Osteoblast (primary cell): ENCODE data around the gene PRKCE. TPM values are rescaled to one million over a fixed set of nuclear protein-coding genes. Genes with fewer than 3 reads are reported as not detected.

Source experiments
- DNase-seq: peaks from one replicate; pipeline ENCODE4 v3.0.0; 2011; ENCODE audit warnings: low spot score, mixed read lengths; ENCODE audit not compliant: insufficient read length; ENCODE audit errors: missing footprints
- H2AFZ ChIP-seq: 2 replicates; pipeline ENCODE4 v1.6.0; 2011; ENCODE audit warnings: mild to moderate bottlenecking, low read length
- H3K27ac ChIP-seq: 2 replicates; pipeline ENCODE4 v1.5.1; 2011; ENCODE audit warnings: mild to moderate bottlenecking, low read depth, low read length, moderate library complexity
- H3K27me3 ChIP-seq: 2 replicates; pipeline ENCODE4 v1.6.0; 2012; ENCODE audit warnings: mild to moderate bottlenecking, control low read depth, inconsistent platforms, low read length, moderate library complexity; ENCODE audit not compliant: insufficient read depth
- H3K36me3 ChIP-seq: 2 replicates; pipeline ENCODE4 v1.5.1; 2011; ENCODE audit warnings: mild to moderate bottlenecking, low read length, control low read depth, moderate library complexity; ENCODE audit not compliant: insufficient read depth
- H3K4me1 ChIP-seq: 2 replicates; pipeline ENCODE4 v1.5.1; 2011; ENCODE audit warnings: mild to moderate bottlenecking, low read length, control low read depth, moderate library complexity; ENCODE audit not compliant: insufficient read depth
- H3K4me2 ChIP-seq: 2 replicates; pipeline ENCODE4 v1.6.0; 2011; ENCODE audit warnings: mild to moderate bottlenecking, low read length; ENCODE audit not compliant: insufficient read depth
- H3K4me3 ChIP-seq: fragments of 200-600 bp; sonication (generic); 3 replicates; pipeline ENCODE4 v1.5.1; 2012; ENCODE audit warnings: mild to moderate bottlenecking, low read length, inconsistent platforms; ENCODE audit not compliant: insufficient read depth
- H3K79me2 ChIP-seq: 2 replicates; pipeline ENCODE4 v1.6.0; 2012; ENCODE audit warnings: mild to moderate bottlenecking, low read length, control low read depth, inconsistent platforms; ENCODE audit not compliant: insufficient read depth
- H3K9me3 ChIP-seq: 2 replicates; pipeline ENCODE4 v1.5.1; 2011; ENCODE audit warnings: low read depth, low read length, control low read depth
- H4K20me1 ChIP-seq: 2 replicates; pipeline ENCODE4 v1.6.0; 2012; ENCODE audit warnings: mild to moderate bottlenecking, low read length, control low read depth; ENCODE audit not compliant: insufficient read depth
- total RNA-seq: library from RNA; depleted of rRNA; stranded (reverse); fragments of >200 nt; gene quantifications from 2 replicates; pipeline ENCODE4 v1.2.3, GENCODE V29; 2012
- TF ChIP-seq, protein P1 (sequence below): IDR thresholded peaks from 2 replicates; pipeline ENCODE4 v1.5.1; 2011; ENCODE audit warnings: mild to moderate bottlenecking, low read depth, low read length, moderate library complexity; ENCODE audit errors: extremely low read depth

PRKCE gene
- total RNA-seq, 1 donor = 22.1 TPM

- H3K79me2 ChIP-seq = no peaks in the 10 kb centered on the region
These were observed 164.8 kb downstream of the PRKCE start for GRCh38 chr2:45816272-45816671.

DNA sequence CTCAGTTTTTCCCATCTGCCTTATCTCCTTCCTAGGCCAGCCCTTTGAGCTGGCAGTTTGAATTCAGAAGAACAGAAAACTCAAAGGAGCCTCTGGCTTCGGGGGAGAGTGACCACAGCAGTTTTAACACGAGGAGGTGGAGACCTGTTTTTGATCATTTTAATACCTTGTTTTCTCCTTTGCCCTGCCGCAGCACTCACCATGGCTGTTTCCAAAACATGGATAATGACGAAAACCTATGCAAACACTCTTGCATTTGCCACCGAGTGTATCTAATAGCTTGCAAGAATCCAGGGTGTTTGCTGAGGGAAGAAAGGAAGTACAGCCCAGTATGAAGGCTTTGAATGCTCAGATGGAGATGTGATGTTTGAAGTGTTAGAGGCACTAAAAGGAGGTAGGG, 167.1 kb downstream of the PRKCE start:
- Histone ChIP-seq H3K27ac (no peak overlapping the region), H3K79me2 (no peaks in the 10 kb centered on the region), H3K4me1 (peaks cover 31% of the 10 kb centered on the region), H3K4me3 (no peak overlapping the region), H4K20me1 (peaks cover 19% of the 10 kb centered on the region), H3K4me2 (no peak overlapping the region), H3K36me3 (no peaks in the 10 kb centered on the region), H3K9me3 (no peaks in the 10 kb centered on the region), H2AFZ (no peak overlapping the region), H3K27me3 (no peaks in the 10 kb centered on the region)
- TF ChIP-seq, protein P1, sequence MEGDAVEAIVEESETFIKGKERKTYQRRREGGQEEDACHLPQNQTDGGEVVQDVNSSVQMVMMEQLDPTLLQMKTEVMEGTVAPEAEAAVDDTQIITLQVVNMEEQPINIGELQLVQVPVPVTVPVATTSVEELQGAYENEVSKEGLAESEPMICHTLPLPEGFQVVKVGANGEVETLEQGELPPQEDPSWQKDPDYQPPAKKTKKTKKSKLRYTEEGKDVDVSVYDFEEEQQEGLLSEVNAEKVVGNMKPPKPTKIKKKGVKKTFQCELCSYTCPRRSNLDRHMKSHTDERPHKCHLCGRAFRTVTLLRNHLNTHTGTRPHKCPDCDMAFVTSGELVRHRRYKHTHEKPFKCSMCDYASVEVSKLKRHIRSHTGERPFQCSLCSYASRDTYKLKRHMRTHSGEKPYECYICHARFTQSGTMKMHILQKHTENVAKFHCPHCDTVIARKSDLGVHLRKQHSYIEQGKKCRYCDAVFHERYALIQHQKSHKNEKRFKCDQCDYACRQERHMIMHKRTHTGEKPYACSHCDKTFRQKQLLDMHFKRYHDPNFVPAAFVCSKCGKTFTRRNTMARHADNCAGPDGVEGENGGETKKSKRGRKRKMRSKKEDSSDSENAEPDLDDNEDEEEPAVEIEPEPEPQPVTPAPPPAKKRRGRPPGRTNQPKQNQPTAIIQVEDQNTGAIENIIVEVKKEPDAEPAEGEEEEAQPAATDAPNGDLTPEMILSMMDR = no peak
- DNase-seq = no peak

More at GRCh38 chr2:45816272-45816671, 164.8 kb downstream of the PRKCE start:
- Histone ChIP-seq H3K27ac (no peak overlapping the region), H3K4me2 (peak overlapping the region; percentile 19), H3K27me3 (no peaks in the 10 kb centered on the region), H3K4me3 (no peak overlapping the region), H4K20me1 (peaks cover 4% of the 10 kb centered on the region), H3K9me3 (no peaks in the 10 kb centered on the region), H3K4me1 (peaks cover 27% of the 10 kb centered on the region), H3K36me3 (no peaks in the 10 kb centered on the region), H2AFZ (no peak overlapping the region)
- DNase-seq = no peak
- TF ChIP-seq, protein P1 = no peak

DNA sequence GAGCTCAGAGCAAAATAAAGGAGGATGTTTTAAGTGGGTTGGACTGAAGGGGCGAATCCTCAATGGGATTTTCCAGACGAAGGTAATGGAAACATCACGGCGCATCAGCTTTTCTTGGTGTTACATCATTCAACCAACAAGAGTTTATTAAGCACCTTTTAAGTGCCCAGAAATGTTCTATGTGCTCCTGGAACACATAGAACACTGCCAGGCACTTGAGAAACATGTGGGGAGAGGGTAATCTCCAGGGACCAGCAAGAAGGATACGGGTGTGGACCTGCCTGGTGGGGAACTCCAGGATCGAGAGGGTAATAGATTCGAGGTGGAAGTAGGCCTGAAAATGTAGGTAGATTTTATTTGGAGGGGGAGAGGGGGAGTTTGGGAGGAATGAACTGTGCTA, 168.6 kb downstream of the PRKCE start:
- H4K20me1 ChIP-seq = peaks cover 24% of the 10 kb centered on the region
- no peak overlapping the region for H2AFZ ChIP-seq
- no peaks in the 10 kb centered on the region for H3K9me3 ChIP-seq
- H3K79me2 ChIP-seq = no peaks in the 10 kb centered on the region
- no peaks in the 10 kb centered on the region for H3K27me3 ChIP-seq
- TF ChIP-seq, protein P1 = no peak
- no peaks in the 10 kb centered on the region for H3K36me3 ChIP-seq
- H3K27ac ChIP-seq = no peak overlapping the region
- H3K4me3 ChIP-seq = no peak overlapping the region
- peaks cover 25% of the 10 kb centered on the region for H3K4me1 ChIP-seq
- H3K4me2 ChIP-seq = no peak overlapping the region
- peak; percentile 26 for DNase-seq

- peaks cover 14% of the 10 kb centered on the region for H3K4me1 ChIP-seq
- H3K27ac ChIP-seq = no peak overlapping the region
- peaks cover 24% of the 10 kb centered on the region for H4K20me1 ChIP-seq
- no peak for DNase-seq
- H3K79me2 ChIP-seq = no peaks in the 10 kb centered on the region
- H3K27me3 ChIP-seq = no peaks in the 10 kb centered on the region
- peak overlapping the region; percentile 49 for H3K4me2 ChIP-seq
- no peaks in the 10 kb centered on the region for H3K36me3 ChIP-seq
- no peaks in the 10 kb centered on the region for H3K9me3 ChIP-seq
- H2AFZ ChIP-seq = no peak overlapping the region
- TF ChIP-seq, protein P1 = no peak
- H3K4me3 ChIP-seq = no peak overlapping the region
These were observed 170.2 kb downstream of the PRKCE start for GRCh38 chr2:45821558-45822271.
